GM21367 (cell line): ENCODE measurements around the gene TH.
"Not testable (repeated sequence)": the region's sequence is repeated elsewhere in the genome, so short reads cannot be mapped to it uniquely, and the experiment has no call there.

ENCODE experiments used
- ATAC-seq: cut with Tn5 transposase; IDR thresholded peaks from one replicate; pipeline ENCODE4 v1.9.1; 2021; ENCODE audit not compliant: unreplicated experiment

The TH gene

GRCh38 chr11:2179516-2179915, 7.9 kb upstream of the TH start:
- no peak for ATAC-seq

GRCh38 chr11:2178906-2179494, 7.4 kb upstream of the TH start:
- no peak for ATAC-seq

DNA sequence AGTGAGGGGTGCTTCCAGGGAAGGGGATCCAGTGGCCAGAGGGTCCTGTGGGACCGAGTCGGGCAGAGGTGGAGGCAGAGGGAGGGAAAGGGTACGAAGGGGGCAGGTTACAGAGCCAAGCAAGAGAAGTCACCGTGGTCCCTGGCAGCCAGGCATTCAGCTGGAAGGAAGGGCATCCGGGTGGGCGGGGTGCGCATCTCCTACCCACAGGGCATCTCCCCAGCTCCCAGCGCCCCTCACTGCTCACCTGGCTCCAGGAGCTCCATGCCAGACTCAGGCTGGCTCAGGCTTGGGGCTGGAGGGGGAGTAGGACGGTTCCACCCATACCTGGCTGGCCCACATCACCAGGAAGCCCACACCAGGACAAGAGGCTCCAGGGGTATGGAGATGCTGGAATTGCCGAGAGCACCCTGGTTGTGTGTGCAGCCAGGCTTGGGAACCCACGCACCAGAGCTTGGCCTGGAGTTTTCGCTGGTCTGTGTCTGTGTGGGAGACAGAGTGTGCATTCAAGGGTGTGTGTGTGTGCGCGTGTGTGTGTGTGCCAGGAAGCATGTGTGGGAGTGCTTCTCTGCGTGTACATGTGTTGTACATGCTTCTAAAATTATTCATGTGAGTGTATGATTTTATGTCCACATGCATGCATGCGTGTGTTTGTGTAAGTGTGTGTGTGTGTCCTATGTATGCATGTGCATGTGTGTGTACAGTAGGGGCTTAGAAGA, 6.6 kb upstream of the TH start:
- ATAC-seq, result not testable (repeated sequence)

DNA sequence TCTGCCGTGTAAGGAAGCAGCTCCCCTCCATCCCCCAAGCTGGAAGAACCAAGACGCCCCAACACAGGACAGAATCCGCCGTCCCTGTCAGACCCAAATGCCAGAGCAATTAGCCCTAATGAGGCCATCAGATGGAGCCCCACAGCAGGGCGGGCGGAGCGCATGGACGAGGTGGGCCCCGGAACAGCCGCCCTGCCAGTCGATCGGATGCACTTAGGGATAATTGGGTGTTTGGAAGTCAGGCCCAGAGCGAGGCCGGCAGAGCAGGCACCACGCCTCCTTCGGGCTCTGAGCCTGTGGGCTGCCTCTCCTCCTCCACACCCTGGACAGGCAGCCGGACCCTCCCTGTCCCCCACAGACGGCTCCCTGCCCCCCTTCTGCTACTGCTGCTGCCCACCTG, 5.5 kb upstream of the TH start:
- no peak for ATAC-seq

DNA sequence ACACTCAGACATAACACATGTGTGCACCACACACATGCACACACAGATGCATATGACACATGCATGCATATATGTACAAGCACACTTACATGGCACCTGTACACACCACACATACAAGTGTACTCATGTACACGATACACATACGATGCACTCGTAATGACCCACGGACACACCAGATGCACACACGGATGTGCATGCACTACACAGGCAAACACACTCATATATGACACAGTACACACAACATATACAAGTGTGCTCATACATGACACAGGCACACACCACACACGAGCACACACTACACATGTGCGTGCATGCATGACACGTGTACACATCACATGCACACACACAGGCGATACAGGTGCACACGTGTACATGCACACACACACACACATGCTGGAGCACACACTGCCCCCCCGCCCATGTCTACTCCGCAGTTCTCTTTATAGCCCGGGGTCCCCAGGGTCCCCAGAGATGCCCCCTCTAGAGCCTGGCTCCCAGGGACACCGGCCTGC, 4.8 kb upstream of the TH start:
- no peak for ATAC-seq

- ATAC-seq, result no peak
Observed at GRCh38 chr11:2175659-2176058, 4.0 kb upstream of the TH start.

- no peak for ATAC-seq
Observed at GRCh38 chr11:2174361-2174760, 2.7 kb upstream of the TH start.

GRCh38 chr11:2173761-2174160, 2.1 kb upstream of the TH start:
- no peak for ATAC-seq

- no peak for ATAC-seq
Observed at GRCh38 chr11:2173150-2173693, 1.6 kb upstream of the TH start.

GRCh38 chr11:2172676-2173075, 1.1 kb upstream of the TH start:
- ATAC-seq, result no peak

GRCh38 chr11:2169626-2170570, 1.7 kb downstream of the TH start:
- no peak for ATAC-seq

GRCh38 chr11:2169005-2169378, 2.6 kb downstream of the TH start:
- no peak for ATAC-seq

- no peak for ATAC-seq
Observed at GRCh38 chr11:2168286-2169004, 3.2 kb downstream of the TH start.

- no peak for ATAC-seq
Observed at GRCh38 chr11:2167141-2168045, 4.2 kb downstream of the TH start.

DNA sequence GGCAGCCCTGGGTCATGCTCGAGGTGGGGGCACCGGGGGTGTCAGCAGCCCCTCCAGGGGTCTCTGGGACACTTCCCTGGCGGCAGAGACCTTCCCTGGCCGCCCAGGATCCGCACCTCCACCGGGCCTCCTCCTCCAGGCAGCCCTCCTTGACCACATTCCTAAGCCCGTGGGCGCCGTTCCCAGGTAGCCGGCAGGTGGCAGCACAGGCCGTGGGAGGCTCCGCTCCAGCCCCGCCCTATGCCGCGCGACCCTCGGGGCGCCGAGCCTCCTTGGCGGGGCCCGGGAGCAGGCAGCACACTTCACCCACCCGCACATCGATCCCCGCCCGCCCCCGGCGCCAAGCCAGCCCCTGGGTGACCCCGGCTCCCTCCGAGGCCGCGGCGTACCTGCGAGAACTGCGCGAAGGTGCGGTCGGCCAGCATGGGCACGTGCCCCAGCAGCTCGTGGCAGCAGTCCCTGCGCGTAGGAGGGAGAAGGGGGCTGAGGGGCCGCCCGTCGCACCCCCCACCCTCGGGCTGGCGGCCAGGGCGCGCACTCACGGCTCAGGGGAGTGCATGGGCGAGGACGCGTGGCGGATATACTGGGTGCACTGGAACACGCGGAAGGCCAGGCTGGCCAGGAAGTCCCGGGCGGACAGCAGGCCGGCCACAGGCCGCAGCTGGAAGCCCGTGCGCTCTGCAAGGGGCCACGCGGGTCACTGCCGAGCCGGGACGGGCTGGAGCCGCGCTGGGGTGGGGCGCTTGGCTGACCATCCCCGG, 5.3 kb downstream of the TH start:
- no peak for ATAC-seq

DNA sequence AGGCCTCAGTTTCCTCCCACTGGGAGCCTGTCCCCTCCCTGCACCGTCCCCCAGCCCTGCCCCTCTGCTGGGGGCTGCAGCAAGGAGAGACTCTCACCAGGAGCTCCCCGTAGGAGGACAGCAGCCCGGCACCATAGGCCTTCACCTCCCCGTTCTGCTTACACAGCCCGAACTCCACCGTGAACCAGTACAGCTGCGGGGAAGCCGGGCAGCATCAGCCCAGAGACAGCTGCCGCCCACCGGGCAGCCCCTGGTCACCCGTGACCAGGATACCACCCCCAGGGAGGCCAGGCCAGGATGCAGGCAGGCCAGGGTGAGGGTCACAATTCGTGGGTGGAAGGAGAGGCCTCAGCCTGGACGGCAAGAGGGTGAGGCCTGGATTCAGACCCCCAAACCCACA, 6.0 kb downstream of the TH start:
- no peak for ATAC-seq

GRCh38 chr11:2164861-2165555, 6.6 kb downstream of the TH start:
- ATAC-seq, result no peak

- ATAC-seq, result no peak
Observed at GRCh38 chr11:2164081-2164480, 7.5 kb downstream of the TH start.
